A673 (cell line): Measurements from ENCODE around the gene SLC39A9.

Experiments
- EZH2 ChIP-seq: fragments of 200-600 bp; sonication (generic); IDR thresholded peaks from 2 replicates; pipeline ENCODE4 v1.6.1; 2017; ENCODE audit warnings: borderline replicate concordance, low read depth, mild to moderate bottlenecking, mixed read lengths, antibody characterized with exemption, low read length; ENCODE audit not compliant: poor library complexity, severe bottlenecking
- TF ChIP-seq, protein P1 (sequence below): fragments of 300-800, 200-600 bp; sonication (generic); conservative IDR thresholded peaks from 2 replicates; pipeline ENCODE4 v1.5.1; 2017; ENCODE audit warnings: low read depth, mild to moderate bottlenecking, antibody characterized with exemption, low read length, moderate library complexity, mixed read lengths

- TF ChIP-seq, protein P1, sequence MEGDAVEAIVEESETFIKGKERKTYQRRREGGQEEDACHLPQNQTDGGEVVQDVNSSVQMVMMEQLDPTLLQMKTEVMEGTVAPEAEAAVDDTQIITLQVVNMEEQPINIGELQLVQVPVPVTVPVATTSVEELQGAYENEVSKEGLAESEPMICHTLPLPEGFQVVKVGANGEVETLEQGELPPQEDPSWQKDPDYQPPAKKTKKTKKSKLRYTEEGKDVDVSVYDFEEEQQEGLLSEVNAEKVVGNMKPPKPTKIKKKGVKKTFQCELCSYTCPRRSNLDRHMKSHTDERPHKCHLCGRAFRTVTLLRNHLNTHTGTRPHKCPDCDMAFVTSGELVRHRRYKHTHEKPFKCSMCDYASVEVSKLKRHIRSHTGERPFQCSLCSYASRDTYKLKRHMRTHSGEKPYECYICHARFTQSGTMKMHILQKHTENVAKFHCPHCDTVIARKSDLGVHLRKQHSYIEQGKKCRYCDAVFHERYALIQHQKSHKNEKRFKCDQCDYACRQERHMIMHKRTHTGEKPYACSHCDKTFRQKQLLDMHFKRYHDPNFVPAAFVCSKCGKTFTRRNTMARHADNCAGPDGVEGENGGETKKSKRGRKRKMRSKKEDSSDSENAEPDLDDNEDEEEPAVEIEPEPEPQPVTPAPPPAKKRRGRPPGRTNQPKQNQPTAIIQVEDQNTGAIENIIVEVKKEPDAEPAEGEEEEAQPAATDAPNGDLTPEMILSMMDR = no peak
- TF ChIP-seq EZH2 = no peak
These were observed 22.8 kb upstream of the SLC39A9 start for GRCh38 chr14:69375722-69376121.
